Tibial nerve (tissue), 4 donors: ENCODE data around the gene PRKAA2. TPM values are rescaled to one million over a fixed set of nuclear protein-coding genes. Genes with fewer than 3 reads are reported as not detected.

Experiments
- DNase-seq, 2 donors: peaks; one replicate each; pipeline ENCODE4 v3.0.0-alpha.2; 2019; ENCODE audit warnings: low spot score in 2 of 2
- H3K27ac ChIP-seq, 4 donors: fragments of 200-600 bp; sonication (generic) in 3 of 4; one replicate each; pipeline ENCODE4 v1.5.1; 2017 to 2019; ENCODE audit warnings: mild to moderate bottlenecking in 1 of 4
- H3K27me3 ChIP-seq, 2 donors: fragments of 200-600 bp; sonication (generic) in 1 of 2; one replicate each; pipeline versions ENCODE4 v1.5.1 to v1.6.0; 2017 to 2019
- H3K36me3 ChIP-seq, 3 donors: fragments of 200-600 bp; sonication (generic); one replicate each; pipeline ENCODE4 v1.5.1; 2018 to 2019
- H3K4me1 ChIP-seq, 4 donors: fragments of 200-600 bp; sonication (generic) in 3 of 4; one replicate each; pipeline ENCODE4 v1.5.1; 2017 to 2019
- H3K4me3 ChIP-seq, 4 donors: fragments of 200-600 bp; sonication (generic) in 3 of 4; one replicate each; pipeline ENCODE4 v1.5.1; 2017 to 2019; ENCODE audit warnings: mild to moderate bottlenecking in 1 of 4, moderate library complexity in 1 of 4
- H3K9me3 ChIP-seq, 4 donors: fragments of 200-600 bp; sonication (generic) in 3 of 4; one replicate each; pipeline ENCODE4 v1.5.1; 2017 to 2019
- EP300 ChIP-seq, 2 donors: sonication (generic); formaldehyde crosslinking; IDR thresholded peaks; one replicate each; pipeline ENCODE4 v1.6.1; 2017; ENCODE audit warnings: antibody characterized with exemption in 2 of 2, mild to moderate bottlenecking in 1 of 2
- POLR2A ChIP-seq, 2 donors: fragments of 450-650 bp; IDR thresholded peaks; one replicate each; pipeline ENCODE4 v1.6.1; 2017; ENCODE audit warnings: antibody characterized with exemption in 2 of 2, mild to moderate bottlenecking in 2 of 2, moderate library complexity in 2 of 2
- WGBS, 2 donors: methylation state at CpG; one replicate each; pipeline ENCODE4 v1.1.5; 2018; 5-methylcytosine and 5-hydroxymethylcytosine counted together
- total RNA-seq, 4 donors: library from RNA; depleted of rRNA; stranded (reverse); fragments of >200 nt; gene quantifications; one replicate each; pipeline ENCODE4 v1.1.0, GENCODE V29; 2016
- TF ChIP-seq, protein P1 (sequence below), 5 experiments: fragments of 200-600 bp in 3 of 5; fragments of 450-650 bp in 2 of 5; sonication (generic) in 3 of 5; IDR thresholded peaks; one replicate each; pipeline ENCODE4 v1.5.1; 2016 to 2019; ENCODE audit warnings: antibody characterized with exemption in 5 of 5, mild to moderate bottlenecking in 3 of 5, moderate library complexity in 2 of 5

Gene PRKAA2
- total RNA-seq, 4 donors from 2014 or later: 7.8 to 11.6 (median 10.2) TPM

DNA sequence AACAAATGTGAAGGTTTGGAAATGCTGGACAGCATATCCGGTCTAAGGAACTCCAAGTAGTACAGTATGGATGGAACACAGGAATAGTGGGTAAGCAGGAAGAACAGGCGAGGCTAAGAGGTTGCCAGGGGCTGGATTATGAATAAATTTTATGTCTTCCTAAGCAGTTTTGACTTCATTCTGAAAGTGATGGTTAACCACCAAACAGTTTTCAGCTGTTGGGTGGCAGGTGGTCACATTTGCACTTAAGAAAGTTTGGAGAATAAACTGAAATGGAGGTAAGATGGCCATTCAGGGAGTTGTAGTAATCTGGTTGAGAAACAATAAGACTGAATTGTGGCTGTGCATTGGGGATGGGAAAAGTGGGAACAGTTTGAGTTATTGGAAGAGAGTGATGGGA is 83.8 kb downstream of the PRKAA2 start:
- no peak overlapping the region for H3K4me3 ChIP-seq

DNA sequence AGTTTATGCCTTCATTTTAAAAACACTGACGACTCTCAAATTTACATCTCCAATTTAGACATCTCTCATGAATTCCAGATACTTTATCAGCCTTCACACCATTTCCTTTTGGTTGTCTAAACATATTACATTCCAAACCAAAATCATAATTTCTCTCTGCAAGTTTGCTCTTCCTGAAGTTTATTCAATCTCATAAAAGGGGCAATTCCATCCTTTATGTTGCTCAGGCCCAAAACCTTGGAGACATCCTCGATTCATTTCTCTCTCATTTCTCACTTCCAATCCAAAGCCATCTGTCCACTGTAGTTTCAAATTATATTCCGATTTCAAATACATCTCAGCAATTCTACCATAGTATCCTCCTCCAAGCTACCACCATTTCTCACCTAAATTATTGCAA is 100.1 kb downstream of the PRKAA2 start:
- Histone ChIP-seq H3K27ac (no peak overlapping the region), H3K4me3 (no peak overlapping the region), H3K27me3 (peaks cover 0 to 11% of the 10 kb centered on the region in 2 donors), H3K36me3 (no peaks in the 10 kb centered on the region), H3K4me1 (no peaks in the 10 kb centered on the region), H3K9me3 (no peaks in the 10 kb centered on the region)
- TF ChIP-seq, protein P1, sequence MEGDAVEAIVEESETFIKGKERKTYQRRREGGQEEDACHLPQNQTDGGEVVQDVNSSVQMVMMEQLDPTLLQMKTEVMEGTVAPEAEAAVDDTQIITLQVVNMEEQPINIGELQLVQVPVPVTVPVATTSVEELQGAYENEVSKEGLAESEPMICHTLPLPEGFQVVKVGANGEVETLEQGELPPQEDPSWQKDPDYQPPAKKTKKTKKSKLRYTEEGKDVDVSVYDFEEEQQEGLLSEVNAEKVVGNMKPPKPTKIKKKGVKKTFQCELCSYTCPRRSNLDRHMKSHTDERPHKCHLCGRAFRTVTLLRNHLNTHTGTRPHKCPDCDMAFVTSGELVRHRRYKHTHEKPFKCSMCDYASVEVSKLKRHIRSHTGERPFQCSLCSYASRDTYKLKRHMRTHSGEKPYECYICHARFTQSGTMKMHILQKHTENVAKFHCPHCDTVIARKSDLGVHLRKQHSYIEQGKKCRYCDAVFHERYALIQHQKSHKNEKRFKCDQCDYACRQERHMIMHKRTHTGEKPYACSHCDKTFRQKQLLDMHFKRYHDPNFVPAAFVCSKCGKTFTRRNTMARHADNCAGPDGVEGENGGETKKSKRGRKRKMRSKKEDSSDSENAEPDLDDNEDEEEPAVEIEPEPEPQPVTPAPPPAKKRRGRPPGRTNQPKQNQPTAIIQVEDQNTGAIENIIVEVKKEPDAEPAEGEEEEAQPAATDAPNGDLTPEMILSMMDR (IDR thresholded peaks at IDR 0.05): no peak
- TF ChIP-seq POLR2A (IDR thresholded peaks at IDR 0.05) (no peak), EP300 (IDR thresholded peaks at IDR 0.05) (no peak)
- 78 to 89% methylated on average over 3 of the region's 3 CpGs for WGBS, 2 donors
- DNase-seq: no peak

More for the DNA sequence above, 83.8 kb downstream of the PRKAA2 start:
- WGBS, 2 donors: 83 to 84% methylated on average over 2 of the region's 2 CpGs
- Histone ChIP-seq H3K36me3 (no peaks in the 10 kb centered on the region), H3K27me3 (no peaks in the 10 kb centered on the region), H3K27ac (no peak overlapping the region), H3K4me1 (no peaks in the 10 kb centered on the region), H3K9me3 (no peaks in the 10 kb centered on the region)
- DNase-seq: no peak
- TF ChIP-seq EP300 (IDR thresholded peaks at IDR 0.05): no peak
- no peak for TF ChIP-seq POLR2A (IDR thresholded peaks at IDR 0.05)
- TF ChIP-seq, protein P1 (IDR thresholded peaks at IDR 0.05): no peak

DNA sequence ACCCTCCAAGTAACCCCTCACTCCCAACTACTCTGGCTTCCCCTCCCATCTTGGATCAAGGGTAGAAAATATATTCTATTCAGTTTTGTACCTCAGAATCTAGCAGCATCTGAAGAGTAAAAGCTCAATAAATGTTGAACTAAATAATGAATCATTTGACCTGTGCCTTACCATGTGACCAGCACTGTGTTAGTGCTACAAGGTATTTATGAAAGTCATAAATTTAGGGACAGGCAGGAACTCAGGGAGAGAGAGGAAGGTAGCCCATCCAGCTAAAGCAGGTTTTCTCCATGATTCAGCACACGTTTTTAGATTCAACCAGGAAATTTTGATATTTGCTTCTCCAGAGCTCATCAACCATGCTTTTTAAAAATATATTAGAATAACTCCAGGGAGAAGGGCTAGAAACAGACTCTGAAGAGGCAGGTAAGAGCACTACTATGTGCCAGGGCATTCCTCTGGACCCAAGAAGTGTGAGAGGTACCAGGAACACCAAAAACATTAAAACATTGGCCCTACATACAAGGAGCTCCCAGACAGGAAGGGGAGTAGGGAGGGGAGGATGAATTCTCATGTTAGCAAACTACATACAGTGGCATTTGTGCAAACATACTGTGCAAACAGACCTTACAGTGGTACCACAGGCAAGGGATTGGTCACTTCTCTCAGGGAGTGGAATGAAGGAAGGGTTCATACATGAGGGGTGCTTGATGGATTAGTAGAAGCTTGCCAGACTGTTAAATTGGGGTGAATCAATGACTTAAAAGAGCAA is 109.8 kb downstream of the PRKAA2 start:
- DNase-seq: no peak
- Histone ChIP-seq H3K27ac (no peak overlapping the region), H3K36me3 (no peaks in the 10 kb centered on the region), H3K9me3 (no peaks in the 10 kb centered on the region), H3K4me1 (no peaks in the 10 kb centered on the region), H3K4me3 (no peak overlapping the region), H3K27me3 (no peaks in the 10 kb centered on the region)
- TF ChIP-seq POLR2A (IDR thresholded peaks at IDR 0.05): no peak
- no peak for TF ChIP-seq EP300 (IDR thresholded peaks at IDR 0.05)
- TF ChIP-seq, protein P1 (IDR thresholded peaks at IDR 0.05): no peak
- WGBS, 2 donors: 53 to 63% methylated on average over 1 of the region's 1 CpG

DNA sequence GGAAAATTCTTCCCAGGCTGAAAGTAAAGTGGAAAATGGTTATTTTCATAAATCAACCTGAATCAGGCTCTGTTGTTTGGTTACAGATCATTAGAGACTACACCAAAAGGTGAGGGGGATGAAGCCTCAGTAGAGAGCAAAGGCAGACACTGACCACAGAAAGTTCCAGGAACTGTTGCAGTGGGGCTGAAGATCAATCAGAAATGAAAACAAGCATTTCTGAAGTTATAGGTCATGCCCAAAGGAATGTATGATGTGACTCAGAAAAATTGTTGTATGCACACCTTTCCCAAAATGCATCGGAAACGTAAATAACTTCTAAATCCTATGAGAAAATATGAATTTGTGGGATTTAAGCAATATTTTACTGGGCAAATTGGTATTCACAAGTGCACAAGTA is 110.8 kb downstream of the PRKAA2 start:
- DNase-seq: no peak
- Histone ChIP-seq H3K4me3 (no peak overlapping the region), H3K9me3 (no peaks in the 10 kb centered on the region), H3K36me3 (no peaks in the 10 kb centered on the region), H3K27me3 (no peaks in the 10 kb centered on the region), H3K27ac (no peak overlapping the region), H3K4me1 (no peaks in the 10 kb centered on the region)
- TF ChIP-seq, protein P1 (IDR thresholded peaks at IDR 0.05): no peak
- TF ChIP-seq POLR2A (IDR thresholded peaks at IDR 0.05): no peak
- no peak for TF ChIP-seq EP300 (IDR thresholded peaks at IDR 0.05)
- WGBS, 2 donors: 89 to 93% methylated on average over 2 of the region's 2 CpGs

DNA sequence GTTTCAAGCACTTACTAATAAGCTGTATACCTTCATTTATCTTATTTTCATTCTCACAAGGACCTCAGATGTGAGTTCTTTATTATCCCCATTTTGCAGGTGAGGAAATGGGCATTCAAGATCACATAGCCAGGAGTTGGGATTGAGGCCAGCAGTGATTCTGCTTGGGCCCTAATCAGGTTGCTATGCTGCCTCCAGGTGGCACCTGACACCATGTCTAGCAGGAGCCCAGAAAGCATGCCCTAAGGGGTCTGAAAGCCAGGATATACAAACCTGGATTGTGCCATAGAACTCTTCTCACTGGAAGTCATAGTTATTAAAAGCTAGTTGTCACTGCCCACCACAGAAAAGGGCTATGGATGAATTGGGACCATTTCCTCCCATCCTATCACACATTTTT is 113.0 kb downstream of the PRKAA2 start:
- TF ChIP-seq POLR2A (IDR thresholded peaks at IDR 0.05): no peak
- TF ChIP-seq EP300 (IDR thresholded peaks at IDR 0.05): no peak
- TF ChIP-seq, protein P1 (IDR thresholded peaks at IDR 0.05): no peak
- Histone ChIP-seq H3K27ac (no peak overlapping the region), H3K4me1 (no peaks in the 10 kb centered on the region), H3K9me3 (no peaks in the 10 kb centered on the region), H3K4me3 (no peak overlapping the region), H3K36me3 (no peaks in the 10 kb centered on the region), H3K27me3 (no peaks in the 10 kb centered on the region)
- no peak for DNase-seq
